ENCODE measurements around the gene CD8B. TPM values are rescaled to one million over a fixed set of nuclear protein-coding genes. Genes with fewer than 3 reads are reported as not detected.

CD8B gene
- total RNA-seq, 1 experiment from 2014 or later: not detected

- Histone ChIP-seq H3K9ac (ENCODE audit: low read length) (no peak within 1 kb of the TSS), H3K27ac (ENCODE audit: low read length) (no peak within 1 kb of the TSS), H3K9me3 (ENCODE audit: low read length) (peaks cover 4% of the 10 kb centered on the region), H3F3A (ENCODE audit: low read length, unreplicated experiment) (no peaks in the 10 kb centered on the region), H2AFZ (ENCODE audit: low read length) (peak within 1 kb of the TSS; percentile 53; the same call in 1 of the 2 replicates), H3K9me2 (replicated peaks; ENCODE audit: low read length) (no peaks in the 10 kb centered on the region), H3K4me1 (ENCODE audit: insufficient read depth, low read length) (no peaks in the 10 kb centered on the region), H3K27me3 (ENCODE audit: low read length) (peaks cover 18% of the 10 kb centered on the region), H3K36me3 (ENCODE audit: low read depth, low read length) (no peaks in the 10 kb centered on the region), H4K20me1 (ENCODE audit: low read length) (no peaks in the 10 kb centered on the region), H3K4me2 (ENCODE audit: low read length) (peak within 1 kb of the TSS; percentile 49), H3K4me3 (ENCODE audit: low read length) (0 out of 2 replicates have a peak within 1 kb of the TSS, but pooled peaks have one; percentile 30), H3K79me2 (ENCODE audit: low read length) (no peaks in the 10 kb centered on the region)
- ATAC-seq (no peak), DNase-seq (no peak)
- ChIA-PET POLR2A (ENCODE audit: unreplicated experiment) (no interaction called here), CTCF (interaction anchor here (0.7 kb wide), 1 partner anchor 168 kb away, joined by 4 read pairs; no protein-coding TSS in a partner anchor)
- intact Hi-C loops (cut with micrococcal nuclease): no loop called here
- BruUV-seq (replicated peaks): no TSS peak
- TF ChIP-seq EZH2 (IDR thresholded peaks at IDR 0.05; ENCODE audit: low read length, unreplicated experiment) (no peak), EZH2phosphoT487 (IDR thresholded peaks at IDR 0.05; ENCODE audit: borderline replicate concordance, low read length) (no peak), CTCF (conservative IDR thresholded peaks at IDR 0.05; ENCODE audit: low read depth, low read length) (no peak)
Observed at GRCh38 chr2:86790676-86791572, 70.8 kb downstream of the CD8B start, which contains the start of gene CD8A. Gene CD8A (minus strand): TSS chr2:86790913. CDS start chr2:86790825, 88 bp downstream.

DNA sequence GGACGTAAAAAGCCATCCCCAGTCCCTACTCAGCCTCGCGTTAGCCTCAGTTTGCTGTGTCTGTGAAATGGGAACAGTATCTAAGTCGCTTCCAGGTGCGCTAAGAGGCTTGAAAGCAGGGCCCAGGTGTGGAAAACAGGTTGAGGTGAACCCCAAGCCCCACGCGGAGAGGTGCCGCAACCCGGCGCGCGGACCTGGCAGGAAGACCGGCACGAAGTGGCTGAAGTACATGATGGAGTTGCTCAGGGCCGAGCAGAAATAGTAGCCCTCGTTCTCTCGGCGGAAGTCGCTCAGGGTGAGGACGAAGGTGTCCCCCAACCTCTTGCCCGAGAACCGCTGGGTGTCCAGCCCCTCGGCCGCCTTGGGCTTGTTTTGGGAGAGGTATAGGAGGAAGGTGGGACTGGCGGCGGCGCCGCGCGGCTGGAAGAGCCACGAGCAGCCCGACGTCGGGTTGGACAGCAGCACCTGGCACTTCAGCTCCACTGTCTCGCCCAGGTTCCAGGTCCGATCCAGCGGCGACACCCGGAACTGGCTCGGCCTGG, 71.5 kb downstream of the CD8B start:
- H3F3A ChIP-seq (ENCODE audit: low read length, unreplicated experiment): no peaks in the 10 kb centered on the region
- ATAC-seq (no peak), DNase-seq (no peak)
- no peaks in the 10 kb centered on the region for H3K4me1 ChIP-seq (ENCODE audit: insufficient read depth, low read length)
- TF ChIP-seq CTCF (conservative IDR thresholded peaks at IDR 0.05; ENCODE audit: low read depth, low read length) (no peak), EZH2phosphoT487 (IDR thresholded peaks at IDR 0.05; ENCODE audit: borderline replicate concordance, low read length) (peak; percentile 33; the same call in 1 of the 2 replicates), EZH2 (IDR thresholded peaks at IDR 0.05; ENCODE audit: low read length, unreplicated experiment) (peak; percentile 47)
- POLR2A ChIA-PET (ENCODE audit: unreplicated experiment): no interaction called here
- H3K4me3 ChIP-seq (ENCODE audit: low read length): 0 out of 2 replicates have a peak overlapping the region, but pooled peaks have one; percentile 30
- H2AFZ ChIP-seq (ENCODE audit: low read length): peak overlapping the region; percentile 53; the same call in 1 of the 2 replicates
- H4K20me1 ChIP-seq (ENCODE audit: low read length): no peaks in the 10 kb centered on the region
- H3K36me3 ChIP-seq (ENCODE audit: low read depth, low read length): no peaks in the 10 kb centered on the region
- no peaks in the 10 kb centered on the region for H3K79me2 ChIP-seq (ENCODE audit: low read length)
- peaks cover 18% of the 10 kb centered on the region for H3K27me3 ChIP-seq (ENCODE audit: low read length)
- H3K27ac ChIP-seq (ENCODE audit: low read length): no peak overlapping the region
- H3K9me2 ChIP-seq (replicated peaks; ENCODE audit: low read length): no peaks in the 10 kb centered on the region
- intact Hi-C loops (cut with micrococcal nuclease): no loop called here
- no peaks in the 10 kb centered on the region for H3K9me3 ChIP-seq (ENCODE audit: low read length)
- CTCF ChIA-PET: interaction anchor here (0.7 kb wide), 1 partner anchor 167 kb away, joined by 4 read pairs; no protein-coding TSS in a partner anchor
- H3K4me2 ChIP-seq (ENCODE audit: low read length): peak overlapping the region; percentile 49
- BruUV-seq (replicated peaks): no TSS peak
- H3K9ac ChIP-seq (ENCODE audit: low read length): no peak overlapping the region
